ENCODE results near the gene LAMA2.
"Not testable (repeated sequence)": the region's sequence is repeated elsewhere in the genome, so short reads cannot be mapped to it uniquely, and the experiment has no call there.

LAMA2 gene

DNA sequence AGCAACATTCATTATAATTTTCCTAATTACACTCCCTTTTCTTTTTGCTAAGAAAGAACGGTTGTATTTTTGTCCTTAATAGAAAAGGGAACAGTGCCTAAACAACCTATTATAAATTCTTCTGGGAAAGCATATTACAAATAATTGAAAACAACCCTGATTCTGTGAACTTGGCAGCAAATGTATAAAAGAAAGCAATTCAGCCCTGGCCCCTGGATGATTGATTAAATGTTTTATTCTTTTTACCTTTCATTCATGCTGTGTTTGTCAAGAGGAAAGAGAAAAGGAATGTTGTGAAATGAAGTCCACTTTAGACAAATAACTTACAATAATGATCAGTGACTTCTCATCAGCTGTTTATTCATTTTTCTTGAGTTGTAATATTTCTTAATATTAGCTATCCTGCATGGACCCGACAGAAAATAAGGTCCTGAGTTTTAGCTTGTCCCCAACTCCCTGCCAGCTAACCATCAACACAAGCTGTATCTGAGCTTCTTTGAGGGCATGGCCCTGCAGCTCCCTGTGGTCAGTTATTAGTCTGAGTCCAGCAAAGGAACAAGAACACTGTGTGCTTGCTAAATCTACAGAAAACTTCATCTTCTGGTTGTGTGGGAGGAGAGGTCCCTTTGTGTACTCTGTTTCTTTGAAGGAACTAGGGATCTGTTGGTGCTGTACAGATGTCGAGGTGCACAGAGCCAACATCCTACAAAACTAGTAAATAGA is 248.2 kb downstream of the LAMA2 start:
- no peak for DNase-seq

- no peak for DNase-seq
These were observed 250.8 kb downstream of the LAMA2 start for GRCh38 chr6:129133770-129134192.

GRCh38 chr6:129134535-129134934 is 251.6 kb downstream of the LAMA2 start:
- DNase-seq, result no peak

DNA sequence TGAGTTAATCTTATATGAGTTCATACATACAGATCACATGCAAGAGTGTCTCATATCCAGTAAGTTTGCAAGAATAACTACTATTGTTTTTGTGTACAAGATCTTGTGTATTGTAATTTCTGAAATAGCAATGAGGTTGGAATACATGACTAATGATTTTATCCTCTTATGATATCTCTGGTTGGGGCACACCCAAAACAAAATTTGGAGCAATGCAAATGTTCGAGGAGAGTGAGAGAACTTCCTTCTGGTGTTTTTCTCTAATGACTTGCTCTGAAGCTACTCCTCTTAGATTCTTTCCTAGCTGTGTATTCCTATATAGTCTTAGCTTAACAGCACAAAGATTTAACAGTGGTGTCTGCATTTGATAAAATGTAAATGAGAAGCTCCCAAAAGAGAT is 252.5 kb downstream of the LAMA2 start:
- DNase-seq, result no peak

DNA sequence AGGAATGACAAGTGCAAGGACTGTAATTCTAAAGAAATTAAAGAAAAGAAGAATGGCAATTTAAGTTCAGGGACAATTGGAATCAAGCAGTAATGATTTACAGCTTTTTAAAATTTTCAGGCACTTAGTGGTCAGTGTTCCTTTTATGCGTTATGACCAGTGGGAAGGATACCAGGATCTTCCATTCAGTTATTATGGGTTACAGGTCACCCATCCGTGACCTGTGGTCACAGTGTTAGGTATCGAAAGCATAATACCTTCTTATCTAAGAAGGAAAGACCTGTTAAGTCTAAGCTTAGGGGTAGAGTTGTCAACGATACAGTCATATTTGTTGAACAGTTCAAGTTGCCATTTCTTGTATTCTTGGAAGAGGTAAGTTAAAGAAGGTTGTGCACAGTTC is 253.8 kb downstream of the LAMA2 start:
- no peak for DNase-seq

DNA sequence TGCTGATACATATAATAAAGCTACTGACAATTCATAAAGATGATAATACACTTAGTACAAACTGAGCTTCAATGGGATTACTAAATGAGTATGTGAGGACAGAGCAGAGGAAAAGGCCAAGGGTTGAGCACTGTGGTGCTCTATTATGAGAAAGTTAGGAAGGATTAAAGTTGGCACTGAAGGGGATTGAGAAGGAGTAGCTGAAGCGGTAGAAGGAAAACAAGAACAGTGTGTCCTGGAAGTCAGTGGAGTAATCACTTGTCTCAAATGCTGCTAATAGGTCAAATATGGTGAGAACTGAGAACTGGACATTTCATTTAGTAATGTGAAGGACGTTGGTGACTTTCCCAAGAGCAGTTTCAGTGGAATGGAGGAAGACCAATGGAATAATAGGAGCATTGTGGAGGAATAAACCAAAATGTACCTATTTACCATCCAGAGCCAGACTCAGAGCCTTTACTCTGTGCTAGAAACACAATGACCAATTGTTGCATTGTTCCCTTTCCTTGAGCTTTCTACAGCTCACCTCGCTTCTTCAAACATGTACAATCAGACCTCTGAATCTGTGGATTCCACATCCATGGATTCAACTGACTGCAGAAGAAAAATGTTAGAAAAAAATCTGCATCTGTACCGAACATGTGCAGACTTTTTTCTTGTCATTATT is 255.9 kb downstream of the LAMA2 start:
- no peak for DNase-seq

DNA sequence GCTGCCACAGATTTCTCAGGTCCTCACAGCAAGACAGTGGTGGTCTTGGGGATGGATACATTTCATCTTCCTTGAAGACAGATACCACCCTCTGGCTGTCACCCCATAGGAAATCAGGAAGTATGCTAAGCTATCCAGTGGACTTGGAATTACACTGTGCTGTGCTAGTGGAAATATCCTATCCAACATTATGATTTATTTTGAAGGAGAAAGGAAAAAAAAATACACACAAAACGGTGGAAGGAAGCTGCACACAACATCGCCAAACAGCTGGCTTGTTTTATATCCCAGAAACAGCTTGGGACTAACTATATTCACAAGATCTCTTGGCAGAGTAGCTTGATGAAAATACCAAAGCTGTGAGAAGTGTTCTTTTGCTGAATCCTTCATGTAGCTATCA is 257.6 kb downstream of the LAMA2 start:
- no peak for DNase-seq

- no peak for DNase-seq
These were observed 258.6 kb downstream of the LAMA2 start for GRCh38 chr6:129141499-129141898.

- no peak for DNase-seq
These were observed 264.0 kb downstream of the LAMA2 start for GRCh38 chr6:129146902-129147301.

DNA sequence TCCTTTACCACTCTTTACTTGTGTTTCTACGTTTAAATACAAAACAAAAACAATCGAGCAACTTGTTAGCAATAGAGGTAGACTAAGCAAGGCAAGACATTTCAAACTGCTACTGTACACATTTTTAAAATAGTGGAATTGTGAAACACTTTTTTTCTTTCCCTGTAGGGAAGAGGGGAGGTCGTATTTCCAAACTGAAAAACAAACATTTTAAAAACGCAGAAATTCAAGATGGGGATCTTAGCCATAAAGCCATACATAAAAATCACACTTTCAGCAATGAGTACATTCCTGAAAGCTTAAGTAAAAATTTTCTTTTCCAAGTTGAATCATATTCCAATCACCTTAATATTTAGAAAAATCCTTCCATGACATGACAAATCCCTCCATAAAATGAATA is 267.6 kb downstream of the LAMA2 start:
- no peak for DNase-seq

DNA sequence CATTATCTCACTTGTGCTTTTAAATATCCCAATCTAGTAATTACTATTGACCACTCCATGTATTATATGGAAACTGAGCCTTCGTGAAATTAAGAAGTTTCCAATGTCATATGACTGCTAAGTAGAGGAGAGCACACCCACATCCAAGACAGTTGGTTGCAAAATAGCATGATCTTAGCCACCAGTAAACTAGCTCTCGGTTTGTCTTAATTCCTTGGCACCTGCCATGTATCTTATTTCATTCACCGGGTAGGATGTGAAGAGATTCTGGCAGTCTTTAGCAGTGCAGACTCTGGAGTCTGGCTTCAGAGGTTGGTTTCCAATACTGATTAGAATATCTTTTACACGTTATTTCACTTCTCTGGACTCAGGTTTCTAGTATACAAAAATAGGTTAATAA is 270.3 kb downstream of the LAMA2 start:
- no peak for DNase-seq

- DNase-seq, result not testable (repeated sequence)
These were observed 276.3 kb downstream of the LAMA2 start for GRCh38 chr6:129159242-129159641.

GRCh38 chr6:129162605-129163004 is 279.7 kb downstream of the LAMA2 start:
- no peak for DNase-seq

GRCh38 chr6:129163551-129163950 is 280.6 kb downstream of the LAMA2 start:
- DNase-seq, result no peak

- no peak for DNase-seq
These were observed 281.1 kb downstream of the LAMA2 start for GRCh38 chr6:129164032-129164431.

- DNase-seq, result not testable (repeated sequence)
These were observed 289.5 kb downstream of the LAMA2 start for GRCh38 chr6:129172279-129172995.

GRCh38 chr6:129175066-129175465 is 292.1 kb downstream of the LAMA2 start:
- no peak for DNase-seq

DNA sequence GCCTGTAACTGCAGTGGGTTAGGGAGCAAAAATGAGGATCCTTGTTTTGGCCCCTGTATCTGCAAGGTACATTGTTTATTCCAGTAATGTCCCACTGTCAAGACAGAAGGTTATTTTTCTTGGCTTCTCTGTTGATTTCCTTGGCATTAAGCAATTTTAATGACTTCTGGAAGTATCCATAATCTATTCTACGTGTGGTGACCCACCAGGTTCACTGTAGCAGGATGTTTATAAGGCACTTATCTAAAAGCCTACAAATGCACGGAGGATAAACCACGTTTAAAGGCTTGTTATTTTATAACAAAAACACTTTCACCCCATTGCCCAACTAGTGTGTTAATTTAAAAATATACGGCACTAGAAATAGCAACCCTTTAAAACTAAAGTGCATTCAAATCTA is 294.9 kb downstream of the LAMA2 start:
- DNase-seq, result no peak

DNA sequence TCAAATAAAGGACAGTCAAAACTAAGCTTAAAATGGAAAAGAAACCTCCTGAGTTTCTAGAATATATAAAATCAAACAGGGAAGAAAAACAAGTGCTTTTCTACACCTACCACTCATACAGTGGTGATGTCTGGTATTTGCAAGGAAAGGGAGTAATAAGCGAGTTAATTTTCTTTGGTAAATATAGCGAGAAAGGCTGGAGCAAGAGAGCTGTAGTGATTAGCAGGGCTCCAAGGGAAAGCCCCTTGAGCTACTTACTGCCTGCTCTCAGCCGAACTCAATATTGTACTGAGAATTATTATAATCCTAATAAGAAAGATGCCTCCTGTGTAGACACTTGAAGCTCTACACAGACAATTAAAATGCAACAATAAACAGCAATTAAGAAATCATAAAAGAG is 296.3 kb downstream of the LAMA2 start:
- DNase-seq, result no peak

DNA sequence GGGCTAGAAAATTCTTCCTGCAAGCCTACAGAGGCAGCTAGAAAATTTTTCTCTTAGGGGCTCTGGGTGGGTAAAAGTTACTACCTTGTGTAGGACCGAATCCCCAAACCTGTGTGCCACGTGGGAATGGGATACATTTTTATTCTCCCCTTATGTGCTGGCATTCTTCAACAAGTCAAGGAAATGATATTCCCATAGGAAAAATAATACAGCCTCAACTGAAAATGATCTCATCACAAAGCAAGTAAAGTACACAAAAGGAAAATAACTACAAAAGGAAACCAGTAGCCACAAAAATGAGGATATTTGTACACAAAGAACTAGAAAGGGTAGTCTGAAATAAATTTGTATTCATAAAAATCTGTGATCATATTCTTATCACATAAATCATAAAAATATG is 298.1 kb downstream of the LAMA2 start:
- DNase-seq, result no peak

GRCh38 chr6:129183187-129183591 is 300.3 kb downstream of the LAMA2 start:
- no peak for DNase-seq

GRCh38 chr6:129183681-129184301 is 300.9 kb downstream of the LAMA2 start:
- no peak for DNase-seq

DNA sequence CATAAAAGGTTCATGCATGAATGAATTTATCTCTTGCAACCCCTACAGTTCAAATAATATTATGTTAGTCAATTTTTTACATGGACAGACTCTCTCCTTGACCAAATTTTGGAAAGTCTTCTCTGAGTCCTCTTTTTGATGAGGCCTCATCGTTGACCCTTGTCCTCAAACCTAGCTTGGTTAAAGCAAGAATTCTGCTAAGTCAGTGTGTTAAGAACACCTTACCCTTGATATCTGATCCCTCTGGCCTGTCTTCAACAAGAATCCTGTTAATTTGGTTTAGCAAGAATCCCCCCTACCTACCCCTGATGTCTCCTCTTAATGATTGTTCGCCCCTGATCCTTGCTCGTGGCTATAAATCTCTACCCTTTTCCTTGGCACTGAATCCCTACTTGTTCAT is 301.4 kb downstream of the LAMA2 start:
- no peak for DNase-seq
